Endothelial cell of umbilical vein (primary cell): ENCODE data around the gene TNFRSF14. TPM values are rescaled to one million over a fixed set of nuclear protein-coding genes. Genes with fewer than 3 reads are reported as not detected.

ENCODE experiments used
- BruUV-seq: library from RNA; stranded (reverse); fragments of 400-500 nt; replicated peaks from 2 replicates; lab custom pipeline; 2021; lab: Mats Ljungman, UMichigan
- CTCF ChIA-PET: fragments of 300-600, 350-600 bp; sonication (Branson Sonifier 250); formaldehyde crosslinking; loops from one replicate; lab custom pipeline; 2021; ENCODE audit warnings: antibody characterized with exemption, inconsistent platforms; lab: Charles Lee
- POLR2A ChIA-PET: fragments of 300-600, 350-600 bp; sonication (Branson Sonifier 250); formaldehyde crosslinking; loops from one replicate; lab custom pipeline; 2021; ENCODE audit warnings: antibody characterized with exemption, inconsistent platforms; lab: Charles Lee
- DNase-seq: peaks from one replicate; pipeline ENCODE4 v3.0.0-alpha.2; 2011; ENCODE audit warnings: low read depth, low spot score
- FAIRE-seq: peaks from 2 replicates; lab custom pipeline; 2011; peaks lifted over from hg19 to GRCh38; lab: Jason Lieb, UNC
- H2AFZ ChIP-seq: 2 replicates; pipeline ENCODE4 v1.6.0; 2012; ENCODE audit warnings: low read depth, low read length, control low read depth, inconsistent platforms
- H3K27ac ChIP-seq: 2 replicates; pipeline ENCODE4 v1.5.1; 2011; ENCODE audit warnings: low read depth, mild to moderate bottlenecking, control low read depth, low read length, moderate library complexity; ENCODE audit not compliant: insufficient read depth
- H3K27me3 ChIP-seq, 2 experiments: 2 replicates each; pipeline versions ENCODE4 v1.6.0 to v1.6.1; 2011; ENCODE audit warnings: low read length in 2 of 2, mixed read lengths in 1 of 2; ENCODE audit not compliant: control insufficient read depth in 2 of 2, insufficient read depth in 2 of 2
- H3K36me3 ChIP-seq, 2 experiments: 2 replicates in 1 of 2; 3 replicates in 1 of 2; pipeline ENCODE4 v1.5.1; 2011; ENCODE audit warnings: low read length in 2 of 2, mild to moderate bottlenecking in 1 of 2, moderate library complexity in 1 of 2; ENCODE audit not compliant: control insufficient read depth in 2 of 2, insufficient read depth in 2 of 2; ENCODE audit errors: extremely low read depth in 1 of 2
- H3K4me1 ChIP-seq: 3 replicates; pipeline ENCODE4 v1.5.1; 2011; ENCODE audit warnings: mild to moderate bottlenecking, low read length; ENCODE audit not compliant: control insufficient read depth, insufficient read depth; ENCODE audit errors: extremely low read depth
- H3K4me2 ChIP-seq: 2 replicates; pipeline ENCODE4 v1.6.1; 2011; ENCODE audit warnings: low read length, control low read depth, mixed read lengths; ENCODE audit not compliant: insufficient read depth
- H3K4me3 ChIP-seq, 3 experiments: fragments of 200-600 bp in 1 of 3; sonication (generic), shearing (Covaris generic) in 1 of 3; replicated peaks in 1 of 3; 2 replicates each; pipeline ENCODE4 v1.5.1; 2011 to 2016; ENCODE audit warnings: control low read depth in 3 of 3, low read length in 3 of 3, mild to moderate bottlenecking in 2 of 3, inconsistent platforms in 1 of 3, low read depth in 1 of 3, moderate library complexity in 1 of 3; ENCODE audit not compliant: insufficient read depth in 1 of 3
- H3K79me2 ChIP-seq: 2 replicates; pipeline ENCODE4 v1.6.0; 2012; ENCODE audit warnings: low read length, inconsistent platforms; ENCODE audit not compliant: control insufficient read depth, insufficient read depth
- H3K9ac ChIP-seq: replicated peaks from 2 replicates; pipeline ENCODE3; 2011; ENCODE audit warnings: low read length, control low read depth; ENCODE audit not compliant: insufficient read depth; ENCODE audit errors: extremely low read depth
- H3K9me1 ChIP-seq: replicated peaks from 3 replicates; pipeline ENCODE4 v1.6.0; 2011; ENCODE audit warnings: mild to moderate bottlenecking, low read length; ENCODE audit not compliant: control insufficient read depth, insufficient read depth; ENCODE audit errors: extremely low read depth
- H3K9me3 ChIP-seq: replicated peaks from 2 replicates; pipeline ENCODE4 v1.5.1; 2012; ENCODE audit warnings: low read length, inconsistent platforms; ENCODE audit not compliant: control insufficient read depth, insufficient read depth
- H4K20me1 ChIP-seq: replicated peaks from 2 replicates; pipeline ENCODE3; 2011; ENCODE audit warnings: mild to moderate bottlenecking, low read length; ENCODE audit not compliant: control insufficient read depth, insufficient read depth; ENCODE audit errors: extremely low read depth
- EZH2 ChIP-seq: IDR thresholded peaks from 2 replicates; pipeline ENCODE4 v1.6.1; 2012; ENCODE audit warnings: borderline replicate concordance, low read depth, mild to moderate bottlenecking, moderate library complexity, low read length, inconsistent platforms; ENCODE audit not compliant: severe bottlenecking
- FOS ChIP-seq: IDR thresholded peaks from 2 replicates; pipeline ENCODE4 v1.6.1; 2011; ENCODE audit warnings: mild to moderate bottlenecking, low read length, moderate library complexity, borderline replicate concordance; ENCODE audit not compliant: insufficient read depth
- GATA2 ChIP-seq: IDR thresholded peaks from 2 replicates; pipeline ENCODE4 v1.7.0; 2011; ENCODE audit warnings: low read depth, mild to moderate bottlenecking, moderate library complexity, mixed read lengths, low read length; ENCODE audit not compliant: insufficient read length, insufficient read depth
- JUN ChIP-seq: IDR thresholded peaks from 2 replicates; pipeline ENCODE4 v1.6.1; 2011; ENCODE audit warnings: borderline replicate concordance, low read depth; ENCODE audit not compliant: insufficient read length, insufficient read depth
- MAX ChIP-seq: IDR thresholded peaks from 2 replicates; pipeline ENCODE4 v1.6.1; 2011; ENCODE audit not compliant: insufficient read depth, insufficient read length
- MYC ChIP-seq: IDR thresholded peaks from one replicate; pipeline ENCODE4 v1.6.1; 2011; ENCODE audit warnings: mild to moderate bottlenecking, low read depth, low read length
- POLR2A ChIP-seq: IDR thresholded peaks from 2 replicates; pipeline ENCODE4 v1.6.1; 2012; ENCODE audit warnings: low read depth, mild to moderate bottlenecking, control low read depth, low read length
- POLR2AphosphoS5 ChIP-seq: IDR thresholded peaks from 2 replicates; pipeline ENCODE4 v1.6.1; 2012; ENCODE audit warnings: low read depth, mild to moderate bottlenecking, control low read depth, low read length, moderate library complexity; ENCODE audit not compliant: insufficient read depth
- dilution Hi-C: fragments of 300-500 bp; cut with MboI; formaldehyde crosslinking; loops from one replicate; pipeline ENCODE4 v1.15.0; 2019; ENCODE audit warnings: low sequenced_read_pairs; ENCODE audit not compliant: extremely low pct_ligation_motif_present
- intact Hi-C: fragments of 100-400 bp; cut with micrococcal nuclease; formaldehyde crosslinking; loops from one replicate; pipeline ENCODE4 v1.10.0; 2022
- polyA plus RNA-seq, 4 experiments: library from polyadenylated mRNA; depleted of rRNA in 3 of 4; stranded (reverse) in 3 of 4; unstranded in 1 of 4; fragments of >200 nt; gene quantifications; 2 replicates each; pipeline versions ENCODE4 v1.2.1 to v1.2.3, GENCODE V29; 2011 to 2012; ENCODE audit warnings: missing spikeins in 1 of 4
- total RNA-seq: library from RNA; stranded (reverse); gene quantifications from 2 replicates; pipeline ENCODE4 v1.2.3, GENCODE V29; 2021
- TF ChIP-seq, protein P1 (sequence below), 2 donors: IDR thresholded peaks; 1 replicate in 1 of 2; 2 replicates in 1 of 2; pipeline ENCODE4 v1.5.1; 2011; ENCODE audit warnings: low read length in 2 of 2, mild to moderate bottlenecking in 2 of 2, moderate library complexity in 2 of 2, control low read depth in 1 of 2, inconsistent platforms in 1 of 2, low read depth in 1 of 2; ENCODE audit not compliant: insufficient read depth in 1 of 2; ENCODE audit errors: extremely low read depth in 1 of 2

TNFRSF14 gene
- total and polyA plus RNA-seq, 2 donors (not counting 3 experiments of a cell fraction or from before 2014, with no cell fraction given): 40.9 to 49.4 TPM

- dilution Hi-C loops (no loop called here), intact Hi-C loops (no loop called here)
- no peaks in the 10 kb centered on the region for H3K27me3 ChIP-seq
- no TSS peak for BruUV-seq
- TF ChIP-seq, protein P1, sequence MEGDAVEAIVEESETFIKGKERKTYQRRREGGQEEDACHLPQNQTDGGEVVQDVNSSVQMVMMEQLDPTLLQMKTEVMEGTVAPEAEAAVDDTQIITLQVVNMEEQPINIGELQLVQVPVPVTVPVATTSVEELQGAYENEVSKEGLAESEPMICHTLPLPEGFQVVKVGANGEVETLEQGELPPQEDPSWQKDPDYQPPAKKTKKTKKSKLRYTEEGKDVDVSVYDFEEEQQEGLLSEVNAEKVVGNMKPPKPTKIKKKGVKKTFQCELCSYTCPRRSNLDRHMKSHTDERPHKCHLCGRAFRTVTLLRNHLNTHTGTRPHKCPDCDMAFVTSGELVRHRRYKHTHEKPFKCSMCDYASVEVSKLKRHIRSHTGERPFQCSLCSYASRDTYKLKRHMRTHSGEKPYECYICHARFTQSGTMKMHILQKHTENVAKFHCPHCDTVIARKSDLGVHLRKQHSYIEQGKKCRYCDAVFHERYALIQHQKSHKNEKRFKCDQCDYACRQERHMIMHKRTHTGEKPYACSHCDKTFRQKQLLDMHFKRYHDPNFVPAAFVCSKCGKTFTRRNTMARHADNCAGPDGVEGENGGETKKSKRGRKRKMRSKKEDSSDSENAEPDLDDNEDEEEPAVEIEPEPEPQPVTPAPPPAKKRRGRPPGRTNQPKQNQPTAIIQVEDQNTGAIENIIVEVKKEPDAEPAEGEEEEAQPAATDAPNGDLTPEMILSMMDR (IDR thresholded peaks at IDR 0.05; ENCODE audit: extremely low read depth in 1 of 2, insufficient read depth in 1 of 2, low read depth in 1 of 2, low read length in 2 of 2): no peak
- TF ChIP-seq GATA2: no peak
- TF ChIP-seq JUN: no peak
- no peak for TF ChIP-seq FOS
- no peak for TF ChIP-seq POLR2A
- no peak for TF ChIP-seq POLR2AphosphoS5
- no peak for TF ChIP-seq MYC
- TF ChIP-seq EZH2: no peak
- TF ChIP-seq MAX: no peak
- H3K9me3 ChIP-seq: no peaks in the 10 kb centered on the region
- CTCF ChIA-PET: no interaction called here
- H3K79me2 ChIP-seq: peaks cover 22% of the 10 kb centered on the region
- no peak overlapping the region for H3K9ac ChIP-seq
- H3K4me2 ChIP-seq: no peak overlapping the region
- no peak overlapping the region for H2AFZ ChIP-seq
- FAIRE-seq: no peak
- POLR2A ChIA-PET: no interaction called here
- H3K4me3 ChIP-seq: no peak overlapping the region
- H4K20me1 ChIP-seq: no peaks in the 10 kb centered on the region
- peaks cover 6 to 45% of the 10 kb centered on the region in 2 experiments for H3K36me3 ChIP-seq
- no peak overlapping the region for H3K27ac ChIP-seq
- no peak for DNase-seq
- no peaks in the 10 kb centered on the region for H3K9me1 ChIP-seq
- peaks cover 1% of the 10 kb centered on the region for H3K4me1 ChIP-seq
Observed at GRCh38 chr1:2519029-2519685, 37.0 kb upstream of the TNFRSF14 start.
